Ishikawa (cell line): Measurements from ENCODE around the gene PMEPA1.

Experiments
- CEBPB ChIP-seq: IDR thresholded peaks from 2 replicates; pipeline ENCODE4 v1.6.1; 2012
- CREB1 ChIP-seq: IDR thresholded peaks from 2 replicates; pipeline ENCODE4 v1.6.1; 2012; ENCODE audit warnings: low read depth
- EGR1 ChIP-seq: IDR thresholded peaks from 2 replicates; pipeline ENCODE4 v1.6.1; 2012
- EP300 ChIP-seq: IDR thresholded peaks from 2 replicates; pipeline ENCODE4 v1.6.1; 2012; ENCODE audit warnings: borderline replicate concordance
- FOXM1 ChIP-seq: IDR thresholded peaks from 2 replicates; pipeline ENCODE4 v1.6.1; 2012; ENCODE audit warnings: low read depth, borderline replicate concordance
- MAX ChIP-seq: IDR thresholded peaks from 2 replicates; pipeline ENCODE4 v1.6.1; 2012
- NFIC ChIP-seq: IDR thresholded peaks from 2 replicates; pipeline ENCODE4 v1.6.1; 2012
- RAD21 ChIP-seq: IDR thresholded peaks from 2 replicates; pipeline ENCODE4 v1.6.1; 2012; ENCODE audit warnings: low read depth
- REST ChIP-seq: IDR thresholded peaks from 2 replicates; pipeline ENCODE4 v1.6.1; 2012; ENCODE audit warnings: low read depth, mild to moderate bottlenecking
- TAF1 ChIP-seq: IDR thresholded peaks from 2 replicates; pipeline ENCODE4 v1.6.1; 2012; ENCODE audit warnings: low read depth, mild to moderate bottlenecking
- TCF12 ChIP-seq: IDR thresholded peaks from 2 replicates; pipeline ENCODE4 v1.6.1; 2012; ENCODE audit warnings: low read depth
- TEAD4 ChIP-seq: IDR thresholded peaks from 2 replicates; pipeline ENCODE4 v1.6.1; 2012
- USF1 ChIP-seq: IDR thresholded peaks from 2 replicates; pipeline ENCODE4 v1.6.1; 2012
- YY1 ChIP-seq: IDR thresholded peaks from 2 replicates; pipeline ENCODE4 v1.6.1; 2012; ENCODE audit warnings: low read depth
- ZBTB7A ChIP-seq: IDR thresholded peaks from 2 replicates; pipeline ENCODE4 v1.6.1; 2012; ENCODE audit warnings: low read depth

PMEPA1 gene

GRCh38 chr20:57680131-57680716 lies 29.6 kb downstream of the PMEPA1 start:
- TF ChIP-seq TEAD4: no peak
- no peak for TF ChIP-seq REST
- TF ChIP-seq EGR1: no peak

- no peak for TF ChIP-seq REST
- no peak for TF ChIP-seq EP300
- no peak for TF ChIP-seq TAF1
- no peak for TF ChIP-seq CREB1
- no peak for TF ChIP-seq RAD21
- no peak for TF ChIP-seq TCF12
These were observed 30.7 kb downstream of the PMEPA1 start for GRCh38 chr20:57679113-57679512.

GRCh38 chr20:57678340-57678739 lies 31.5 kb downstream of the PMEPA1 start:
- TF ChIP-seq EGR1 (no peak), USF1 (no peak), REST (no peak), CEBPB (no peak), TAF1 (no peak), NFIC (no peak), TEAD4 (no peak), YY1 (no peak), EP300 (no peak), ZBTB7A (no peak), TCF12 (no peak), MAX (no peak), CREB1 (no peak), RAD21 (no peak), FOXM1 (no peak)

- TF ChIP-seq REST: no peak
- no peak for TF ChIP-seq MAX
- TF ChIP-seq TAF1: no peak
- TF ChIP-seq CEBPB: no peak
- TF ChIP-seq CREB1: no peak
- no peak for TF ChIP-seq RAD21
- TF ChIP-seq USF1: no peak
- no peak for TF ChIP-seq FOXM1
- TF ChIP-seq EP300: no peak
- no peak for TF ChIP-seq NFIC
- no peak for TF ChIP-seq ZBTB7A
- TF ChIP-seq TCF12: no peak
- TF ChIP-seq TEAD4: no peak
- TF ChIP-seq EGR1: no peak
- no peak for TF ChIP-seq YY1
These were observed 32.2 kb downstream of the PMEPA1 start for GRCh38 chr20:57677584-57677982.
